ENCODE data around the gene TBL1Y.

TBL1Y gene

GRCh38 chrY:7094365-7094764 lies 183.9 kb downstream of the TBL1Y start:
- Mint-ChIP-seq H3K4me1 (ENCODE audit: low read depth) (no peaks in the 10 kb centered on the region), H3K36me3 (ENCODE audit: low read depth) (no peaks in the 10 kb centered on the region), H3K27ac (no peak overlapping the region), H3K9me3 (no peaks in the 10 kb centered on the region), H3K27me3 (no peaks in the 10 kb centered on the region), H3K4me3 (no peak overlapping the region)

GRCh38 chrY:7097021-7097420 lies 186.5 kb downstream of the TBL1Y start:
- Mint-ChIP-seq H3K4me1 (ENCODE audit: low read depth) (no peaks in the 10 kb centered on the region), H3K27me3 (no peaks in the 10 kb centered on the region)

GRCh38 chrY:7099742-7100141 lies 189.2 kb downstream of the TBL1Y start:
- no peaks in the 10 kb centered on the region for H3K9me3 Mint-ChIP-seq
- no peaks in the 10 kb centered on the region for H3K27me3 Mint-ChIP-seq
- H3K27ac Mint-ChIP-seq: no peak overlapping the region
- peaks cover 6% of the 10 kb centered on the region for H3K4me1 Mint-ChIP-seq (ENCODE audit: low read depth)
- no peak overlapping the region for H3K4me3 Mint-ChIP-seq
- no peaks in the 10 kb centered on the region for H3K36me3 Mint-ChIP-seq (ENCODE audit: low read depth)

More at GRCh38 chrY:7097021-7097420, 186.5 kb downstream of the TBL1Y start:
- no peak overlapping the region for H3K27ac Mint-ChIP-seq
- H3K4me3 Mint-ChIP-seq: no peak overlapping the region
- no peaks in the 10 kb centered on the region for H3K36me3 Mint-ChIP-seq (ENCODE audit: low read depth)
- H3K9me3 Mint-ChIP-seq: no peaks in the 10 kb centered on the region

GRCh38 chrY:7102680-7103079 lies 192.2 kb downstream of the TBL1Y start:
- Mint-ChIP-seq H3K9me3 (no peaks in the 10 kb centered on the region), H3K4me1 (ENCODE audit: low read depth) (peaks cover 22% of the 10 kb centered on the region), H3K36me3 (ENCODE audit: low read depth) (no peaks in the 10 kb centered on the region), H3K27ac (no peak overlapping the region), H3K27me3 (no peaks in the 10 kb centered on the region), H3K4me3 (no peak overlapping the region)

GRCh38 chrY:7107179-7107578 lies 196.7 kb downstream of the TBL1Y start:
- no peaks in the 10 kb centered on the region for H3K36me3 Mint-ChIP-seq (ENCODE audit: low read depth)
- no peak overlapping the region for H3K4me3 Mint-ChIP-seq
- H3K4me1 Mint-ChIP-seq (ENCODE audit: low read depth): peaks cover 25% of the 10 kb centered on the region
- H3K27me3 Mint-ChIP-seq: no peaks in the 10 kb centered on the region
- no peak overlapping the region for H3K27ac Mint-ChIP-seq
- H3K9me3 Mint-ChIP-seq: no peaks in the 10 kb centered on the region

- Mint-ChIP-seq H3K36me3 (ENCODE audit: low read depth) (no peaks in the 10 kb centered on the region), H3K27me3 (no peaks in the 10 kb centered on the region), H3K4me3 (no peak overlapping the region), H3K27ac (no peak overlapping the region), H3K9me3 (no peaks in the 10 kb centered on the region), H3K4me1 (ENCODE audit: low read depth) (peaks cover 19% of the 10 kb centered on the region)
Measured at GRCh38 chrY:7110086-7110485, 199.6 kb downstream of the TBL1Y start.

- Mint-ChIP-seq H3K27me3 (no peaks in the 10 kb centered on the region), H3K4me1 (ENCODE audit: low read depth) (no peaks in the 10 kb centered on the region), H3K4me3 (no peak overlapping the region), H3K27ac (no peak overlapping the region), H3K9me3 (no peaks in the 10 kb centered on the region), H3K36me3 (ENCODE audit: low read depth) (no peaks in the 10 kb centered on the region)
Measured at GRCh38 chrY:7115871-7116270, 205.4 kb downstream of the TBL1Y start.

- Mint-ChIP-seq H3K36me3 (ENCODE audit: low read depth) (no peaks in the 10 kb centered on the region), H3K27me3 (no peaks in the 10 kb centered on the region), H3K4me1 (ENCODE audit: low read depth) (no peaks in the 10 kb centered on the region), H3K27ac (no peak overlapping the region), H3K9me3 (no peaks in the 10 kb centered on the region), H3K4me3 (no peak overlapping the region)
Measured at GRCh38 chrY:7122202-7122601, 211.7 kb downstream of the TBL1Y start.

GRCh38 chrY:7125136-7126056 lies 214.9 kb downstream of the TBL1Y start:
- Mint-ChIP-seq H3K27me3 (no peaks in the 10 kb centered on the region), H3K9me3 (no peaks in the 10 kb centered on the region), H3K36me3 (ENCODE audit: low read depth) (no peaks in the 10 kb centered on the region), H3K4me3 (no peak overlapping the region), H3K4me1 (ENCODE audit: low read depth) (no peaks in the 10 kb centered on the region), H3K27ac (no peak overlapping the region)

- Mint-ChIP-seq H3K4me3 (no peak overlapping the region), H3K36me3 (ENCODE audit: low read depth) (no peaks in the 10 kb centered on the region), H3K27me3 (no peaks in the 10 kb centered on the region), H3K27ac (no peak overlapping the region), H3K9me3 (no peaks in the 10 kb centered on the region), H3K4me1 (ENCODE audit: low read depth) (no peaks in the 10 kb centered on the region)
Measured at GRCh38 chrY:7128211-7128610, 217.7 kb downstream of the TBL1Y start.

All from stimulated activated naive CD8-positive, alpha-beta T cell treated with anti-CD3 and anti-CD28 coated beads, Interleukin-15, Interleukin-2, amounts not matched to agents 100 ng/mL and 50 ng/mL, for 24 hours (primary cell).